HCT116 (cell line): ENCODE data around the gene COL15A1. TPM values are rescaled to one million over a fixed set of nuclear protein-coding genes. Genes with fewer than 3 reads are reported as not detected.

Source experiments
- ATAC-seq: fragments of 200-7000 bp; cut with Tn5 transposase; 2 replicates; pipeline ENCODE4 v1.9.1; 2020; ENCODE audit warnings: mild to moderate bottlenecking, moderate library complexity
- BruUV-seq: library from RNA; stranded (reverse); fragments of 400-500 nt; replicated peaks from 2 replicates; lab custom pipeline; 2021; lab: Mats Ljungman, UMichigan
- CTCF ChIA-PET: fragments of 300-600 bp; sonication (Branson Sonifier 250); formaldehyde crosslinking; loops from one replicate; lab custom pipeline; 2021; ENCODE audit warnings: antibody characterized with exemption; lab: Charles Lee
- POLR2A ChIA-PET: fragments of 300-600, 350-600 bp; sonication (Branson Sonifier 250); formaldehyde crosslinking; loops from one replicate; lab custom pipeline; 2021; ENCODE audit warnings: antibody characterized with exemption; lab: Charles Lee
- RAD21 ChIA-PET, 2 experiments: fragments of 300-600 bp; sonication (Branson Sonifier 250); formaldehyde crosslinking; loops; one replicate each; lab custom pipeline; 2023; ENCODE audit warnings: low total read pairs in 2 of 2; ENCODE audit not compliant: uncharacterized antibody in 2 of 2, unreplicated experiment in 2 of 2, low non-redundant PET in 1 of 2; lab: Charles Lee
- DNase-seq: peaks from one replicate; pipeline ENCODE4 v3.0.0-alpha.2; 2010; ENCODE audit warnings: low read depth, low spot score
- H2AFZ ChIP-seq: fragments of 200-600 bp; shearing (Covaris generic), sonication (generic); 2 replicates; pipeline ENCODE4 v1.6.1; 2017; ENCODE audit warnings: low read depth, mixed run types, mixed read lengths, antibody characterized with exemption, low read length; ENCODE audit not compliant: poor library complexity, severe bottlenecking
- H3K27ac ChIP-seq: 2 replicates; pipeline ENCODE4 v1.5.1; 2012; ENCODE audit warnings: low read depth, low read length
- H3K27me3 ChIP-seq: fragments of 200-600 bp; sonication (generic); 2 replicates; pipeline ENCODE4 v1.6.1; 2016; ENCODE audit warnings: mixed run types, low read length, mixed read lengths; ENCODE audit not compliant: insufficient read depth
- H3K36me3 ChIP-seq, 2 experiments: fragments of 200-500 bp in 1 of 2; fragments of 200-600 bp in 1 of 2; sonication (Bioruptor generic) in 1 of 2; sonication (generic) in 1 of 2; 2 replicates each; pipeline versions ENCODE4 v1.5.1 to v1.6.1; 2014 to 2016; ENCODE audit warnings: low read length in 2 of 2, inconsistent platforms in 1 of 2, mixed read lengths in 1 of 2, mixed run types in 1 of 2; ENCODE audit not compliant: insufficient read depth in 2 of 2, control insufficient read depth in 1 of 2
- H3K4me1 ChIP-seq, 2 experiments: fragments of 200-600 bp in 1 of 2; sonication (generic) in 1 of 2; 2 replicates each; pipeline versions ENCODE4 v1.5.1 to v1.6.1; 2012 to 2017; ENCODE audit warnings: low read length in 2 of 2, inconsistent platforms in 1 of 2, mild to moderate bottlenecking in 1 of 2, mixed read lengths in 1 of 2, mixed run types in 1 of 2, moderate library complexity in 1 of 2; ENCODE audit not compliant: insufficient read depth in 2 of 2, control insufficient read depth in 1 of 2
- H3K4me2 ChIP-seq: fragments of 200-600 bp; sonication (generic); 2 replicates; pipeline ENCODE4 v1.6.1; 2017; ENCODE audit warnings: mixed run types, low read length, mixed read lengths
- H3K4me3 ChIP-seq, 2 experiments: fragments of 200-600 bp in 1 of 2; sonication (generic) in 1 of 2; replicated peaks in 1 of 2; 2 replicates each; pipeline ENCODE4 v1.5.1; 2011 to 2016; ENCODE audit warnings: low read length in 2 of 2, control low read depth in 1 of 2, low read depth in 1 of 2, mild to moderate bottlenecking in 1 of 2, mixed read lengths in 1 of 2, mixed run types in 1 of 2
- H3K79me2 ChIP-seq: fragments of 200-600 bp; sonication (generic); 2 replicates; pipeline ENCODE4 v1.6.1; 2017; ENCODE audit warnings: mild to moderate bottlenecking, mixed run types, low read length, moderate library complexity, mixed read lengths; ENCODE audit not compliant: insufficient read depth
- H3K9ac ChIP-seq: fragments of 200-600 bp; sonication (generic); 2 replicates; pipeline ENCODE4 v1.6.1; 2016; ENCODE audit warnings: low read length, mixed read lengths
- H3K9me2 ChIP-seq: fragments of 200-600 bp; sonication (generic), shearing (Covaris generic); 2 replicates; pipeline ENCODE4 v1.6.1; 2017; ENCODE audit warnings: mixed run types, mild to moderate bottlenecking, moderate library complexity; ENCODE audit not compliant: insufficient read depth
- H3K9me3 ChIP-seq, 2 experiments: fragments of 200-500 bp in 1 of 2; fragments of 200-600 bp in 1 of 2; sonication (Bioruptor generic) in 1 of 2; sonication (generic) in 1 of 2; 2 replicates each; pipeline ENCODE4 v1.6.1; 2014 to 2017; ENCODE audit warnings: low read length in 2 of 2, mixed read lengths in 2 of 2, inconsistent platforms in 1 of 2, low read depth in 1 of 2, mild to moderate bottlenecking in 1 of 2, mixed run types in 1 of 2, moderate library complexity in 1 of 2; ENCODE audit not compliant: control insufficient read depth in 1 of 2, insufficient read depth in 1 of 2
- H4K20me1 ChIP-seq: fragments of 200-600 bp; sonication (generic), shearing (Covaris generic); 2 replicates; pipeline ENCODE4 v1.6.1; 2017; ENCODE audit warnings: mixed run types, mild to moderate bottlenecking, moderate library complexity; ENCODE audit not compliant: insufficient read depth
- CEBPB ChIP-seq: IDR thresholded peaks from 2 replicates; pipeline ENCODE4 v1.6.1; 2012; ENCODE audit warnings: low read depth
- EGR1 ChIP-seq: IDR thresholded peaks from 2 replicates; pipeline ENCODE4 v1.6.1; 2012; ENCODE audit warnings: low read depth
- EZH2phosphoT487 ChIP-seq: fragments of 200-600 bp; IDR thresholded peaks from 2 replicates; pipeline ENCODE4 v1.6.1; 2018; ENCODE audit warnings: antibody characterized with exemption, borderline replicate concordance
- FOSL1 ChIP-seq: IDR thresholded peaks from 2 replicates; pipeline ENCODE4 v1.6.1; 2012; ENCODE audit warnings: low read depth
- JUND ChIP-seq: IDR thresholded peaks from 2 replicates; pipeline ENCODE4 v1.6.1; 2012
- POLR2A ChIP-seq: IDR thresholded peaks from 2 replicates; pipeline ENCODE4 v1.7.0; 2011; ENCODE audit warnings: borderline replicate concordance; ENCODE audit not compliant: insufficient read depth, insufficient read length; ENCODE audit errors: extremely low read depth
- RAD21 ChIP-seq: IDR thresholded peaks from 2 replicates; pipeline ENCODE4 v1.6.1; 2012; ENCODE audit warnings: low read depth, mild to moderate bottlenecking
- SIN3A ChIP-seq: IDR thresholded peaks from 2 replicates; pipeline ENCODE4 v1.6.1; 2012; ENCODE audit warnings: low read depth
- SP1 ChIP-seq: IDR thresholded peaks from 2 replicates; pipeline ENCODE4 v1.6.1; 2012; ENCODE audit warnings: low read depth
- SRF ChIP-seq: IDR thresholded peaks from 2 replicates; pipeline ENCODE4 v1.6.1; 2012; ENCODE audit warnings: low read depth
- TCF7L2 ChIP-seq: IDR thresholded peaks from 2 replicates; pipeline ENCODE4 v1.7.0; 2011; ENCODE audit warnings: borderline replicate concordance, inconsistent platforms; ENCODE audit not compliant: insufficient read depth, insufficient read length; ENCODE audit errors: extremely low read depth
- YY1 ChIP-seq: IDR thresholded peaks from 2 replicates; pipeline ENCODE4 v1.6.1; 2011; ENCODE audit warnings: low read length, low read depth, moderate library complexity, mild to moderate bottlenecking; ENCODE audit not compliant: insufficient replicate concordance; ENCODE audit errors: extremely low read depth
- ZFX ChIP-seq: fragments of 450-650 bp; IDR thresholded peaks from 2 replicates; pipeline ENCODE4 v1.6.1; 2017
- ZNF274 ChIP-seq: fragments of 200-500 bp; sonication (Bioruptor generic); IDR thresholded peaks from 2 replicates; pipeline ENCODE4 v1.6.1; 2014; ENCODE audit warnings: mild to moderate bottlenecking, low read depth, low read length, inconsistent platforms
- intact Hi-C: fragments of 100-400 bp; cut with micrococcal nuclease; formaldehyde crosslinking; loops from 2 replicates; pipeline ENCODE4 v1.10.0; 2022
- total RNA-seq: library from RNA; stranded (reverse); gene quantifications from one replicate; pipeline ENCODE4 v1.2.1, GENCODE V29; 2021; ENCODE audit not compliant: unreplicated experiment
- TF ChIP-seq, protein P1 (sequence below), 3 experiments: fragments of 200-600 bp in 1 of 3; sonication (generic) in 1 of 3; IDR thresholded peaks in 2 of 3; conservative IDR thresholded peaks in 1 of 3; 2 replicates each; pipeline ENCODE4 v1.5.1; 2012 to 2017; ENCODE audit warnings: low read depth in 2 of 3, low read length in 2 of 3, antibody characterized with exemption in 1 of 3, borderline replicate concordance in 1 of 3, control low read depth in 1 of 3, mild to moderate bottlenecking in 1 of 3, mixed read lengths in 1 of 3, mixed run types in 1 of 3, moderate library complexity in 1 of 3; ENCODE audit not compliant: insufficient read depth in 1 of 3
- TF ChIP-seq, protein P2 (sequence below): IDR thresholded peaks from 2 replicates; pipeline ENCODE4 v1.6.1; 2011; ENCODE audit warnings: mild to moderate bottlenecking, low read length, moderate library complexity; ENCODE audit not compliant: insufficient replicate concordance; ENCODE audit errors: extremely low read depth
- TF ChIP-seq, protein P3 (sequence below): IDR thresholded peaks from 2 replicates; pipeline ENCODE4 v1.6.1; 2012
- TF ChIP-seq, protein P4 (sequence below): IDR thresholded peaks from 2 replicates; pipeline ENCODE4 v1.6.1; 2012; ENCODE audit warnings: low read depth
- TF ChIP-seq, protein P5 (sequence below): IDR thresholded peaks from 2 replicates; pipeline ENCODE4 v1.6.1; 2012

The COL15A1 gene
- total RNA-seq, 1 experiment from 2014 or later, result 0.15 TPM

DNA sequence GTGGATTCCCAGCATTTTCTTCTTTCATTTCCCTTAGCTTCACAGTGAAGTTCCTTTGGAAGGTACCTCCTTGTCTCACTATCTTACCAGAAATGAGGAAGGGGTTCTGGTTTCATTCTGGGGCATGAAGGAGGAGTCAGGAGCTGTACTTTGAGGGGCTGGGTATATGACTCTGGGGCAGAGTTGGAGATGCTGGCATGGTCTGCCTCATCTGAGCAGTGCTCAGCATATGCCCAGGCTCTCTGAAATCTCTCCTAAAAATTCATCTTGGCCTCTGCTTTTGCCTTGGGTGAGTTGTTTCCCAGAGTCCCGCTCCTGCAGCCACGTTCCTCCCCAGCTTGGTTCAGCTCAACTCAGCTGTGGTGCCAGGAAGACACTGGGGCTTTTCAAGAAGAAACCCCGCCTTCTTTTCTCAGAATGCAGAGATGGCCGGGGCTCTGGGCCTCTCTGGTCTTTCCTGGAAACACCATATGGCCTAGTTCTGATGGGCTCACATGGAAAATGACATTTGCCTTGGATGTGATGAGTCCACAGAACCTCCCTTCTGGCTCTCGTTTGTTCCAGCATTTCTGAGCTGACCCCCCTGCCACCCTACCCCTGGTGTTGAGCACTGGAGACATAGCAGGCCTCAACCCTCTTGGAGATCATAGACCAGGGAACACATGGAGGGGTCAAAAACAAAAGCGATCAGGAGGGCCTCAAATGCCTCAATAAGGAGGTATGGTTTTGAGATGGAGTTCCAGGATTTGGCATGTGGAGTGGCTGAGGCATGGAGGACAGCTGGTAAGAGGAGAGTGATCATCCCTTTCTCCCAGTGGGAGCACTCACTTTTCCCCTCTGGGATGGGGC is 149.2 kb downstream of the COL15A1 start:
- no TSS peak for BruUV-seq
- POLR2A ChIA-PET, result no interaction called here
- H4K20me1 ChIP-seq, result no peaks in the 10 kb centered on the region

More for the DNA sequence above, 149.2 kb downstream of the COL15A1 start:
- Histone ChIP-seq H3K36me3 (no peaks in the 10 kb centered on the region), H3K4me3 (no peak overlapping the region), H3K27ac (no peak overlapping the region), H3K4me1 (no peaks in the 10 kb centered on the region), H3K9me2 (no peaks in the 10 kb centered on the region), H3K27me3 (peaks cover 9% of the 10 kb centered on the region), H3K4me2 (no peak overlapping the region), H3K9ac (no peak overlapping the region), H3K9me3 (peaks cover 0 to 3% of the 10 kb centered on the region in 2 experiments; a peak in 1 of 4 replicates), H2AFZ (no peak overlapping the region), H3K79me2 (no peaks in the 10 kb centered on the region)
- intact Hi-C loops, result no loop called here
- RAD21 ChIA-PET, result no interaction called here
- no peak for TF ChIP-seq JUND
- TF ChIP-seq, protein P1, sequence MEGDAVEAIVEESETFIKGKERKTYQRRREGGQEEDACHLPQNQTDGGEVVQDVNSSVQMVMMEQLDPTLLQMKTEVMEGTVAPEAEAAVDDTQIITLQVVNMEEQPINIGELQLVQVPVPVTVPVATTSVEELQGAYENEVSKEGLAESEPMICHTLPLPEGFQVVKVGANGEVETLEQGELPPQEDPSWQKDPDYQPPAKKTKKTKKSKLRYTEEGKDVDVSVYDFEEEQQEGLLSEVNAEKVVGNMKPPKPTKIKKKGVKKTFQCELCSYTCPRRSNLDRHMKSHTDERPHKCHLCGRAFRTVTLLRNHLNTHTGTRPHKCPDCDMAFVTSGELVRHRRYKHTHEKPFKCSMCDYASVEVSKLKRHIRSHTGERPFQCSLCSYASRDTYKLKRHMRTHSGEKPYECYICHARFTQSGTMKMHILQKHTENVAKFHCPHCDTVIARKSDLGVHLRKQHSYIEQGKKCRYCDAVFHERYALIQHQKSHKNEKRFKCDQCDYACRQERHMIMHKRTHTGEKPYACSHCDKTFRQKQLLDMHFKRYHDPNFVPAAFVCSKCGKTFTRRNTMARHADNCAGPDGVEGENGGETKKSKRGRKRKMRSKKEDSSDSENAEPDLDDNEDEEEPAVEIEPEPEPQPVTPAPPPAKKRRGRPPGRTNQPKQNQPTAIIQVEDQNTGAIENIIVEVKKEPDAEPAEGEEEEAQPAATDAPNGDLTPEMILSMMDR (IDR thresholded peaks at IDR 0.05 in 2 of 3, conservative IDR thresholded peaks at IDR 0.05 in 1 of 3; ENCODE audit: borderline replicate concordance in 1 of 3, insufficient read depth in 1 of 3, low read depth in 2 of 3, low read length in 2 of 3), result no peak
- TF ChIP-seq RAD21, result no peak
- TF ChIP-seq ZFX, result no peak
- TF ChIP-seq YY1, result no peak
- no peak for TF ChIP-seq SIN3A
- TF ChIP-seq, protein P2, sequence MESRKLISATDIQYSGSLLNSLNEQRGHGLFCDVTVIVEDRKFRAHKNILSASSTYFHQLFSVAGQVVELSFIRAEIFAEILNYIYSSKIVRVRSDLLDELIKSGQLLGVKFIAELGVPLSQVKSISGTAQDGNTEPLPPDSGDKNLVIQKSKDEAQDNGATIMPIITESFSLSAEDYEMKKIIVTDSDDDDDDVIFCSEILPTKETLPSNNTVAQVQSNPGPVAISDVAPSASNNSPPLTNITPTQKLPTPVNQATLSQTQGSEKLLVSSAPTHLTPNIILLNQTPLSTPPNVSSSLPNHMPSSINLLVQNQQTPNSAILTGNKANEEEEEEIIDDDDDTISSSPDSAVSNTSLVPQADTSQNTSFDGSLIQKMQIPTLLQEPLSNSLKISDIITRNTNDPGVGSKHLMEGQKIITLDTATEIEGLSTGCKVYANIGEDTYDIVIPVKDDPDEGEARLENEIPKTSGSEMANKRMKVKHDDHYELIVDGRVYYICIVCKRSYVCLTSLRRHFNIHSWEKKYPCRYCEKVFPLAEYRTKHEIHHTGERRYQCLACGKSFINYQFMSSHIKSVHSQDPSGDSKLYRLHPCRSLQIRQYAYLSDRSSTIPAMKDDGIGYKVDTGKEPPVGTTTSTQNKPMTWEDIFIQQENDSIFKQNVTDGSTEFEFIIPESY, result no peak
- TF ChIP-seq, protein P3, sequence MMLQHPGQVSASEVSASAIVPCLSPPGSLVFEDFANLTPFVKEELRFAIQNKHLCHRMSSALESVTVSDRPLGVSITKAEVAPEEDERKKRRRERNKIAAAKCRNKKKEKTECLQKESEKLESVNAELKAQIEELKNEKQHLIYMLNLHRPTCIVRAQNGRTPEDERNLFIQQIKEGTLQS, result no peak
- TF ChIP-seq FOSL1, result no peak
- no peak for TF ChIP-seq ZNF274
- no peak for TF ChIP-seq SP1
- TF ChIP-seq TCF7L2, result no peak
- TF ChIP-seq, protein P4, sequence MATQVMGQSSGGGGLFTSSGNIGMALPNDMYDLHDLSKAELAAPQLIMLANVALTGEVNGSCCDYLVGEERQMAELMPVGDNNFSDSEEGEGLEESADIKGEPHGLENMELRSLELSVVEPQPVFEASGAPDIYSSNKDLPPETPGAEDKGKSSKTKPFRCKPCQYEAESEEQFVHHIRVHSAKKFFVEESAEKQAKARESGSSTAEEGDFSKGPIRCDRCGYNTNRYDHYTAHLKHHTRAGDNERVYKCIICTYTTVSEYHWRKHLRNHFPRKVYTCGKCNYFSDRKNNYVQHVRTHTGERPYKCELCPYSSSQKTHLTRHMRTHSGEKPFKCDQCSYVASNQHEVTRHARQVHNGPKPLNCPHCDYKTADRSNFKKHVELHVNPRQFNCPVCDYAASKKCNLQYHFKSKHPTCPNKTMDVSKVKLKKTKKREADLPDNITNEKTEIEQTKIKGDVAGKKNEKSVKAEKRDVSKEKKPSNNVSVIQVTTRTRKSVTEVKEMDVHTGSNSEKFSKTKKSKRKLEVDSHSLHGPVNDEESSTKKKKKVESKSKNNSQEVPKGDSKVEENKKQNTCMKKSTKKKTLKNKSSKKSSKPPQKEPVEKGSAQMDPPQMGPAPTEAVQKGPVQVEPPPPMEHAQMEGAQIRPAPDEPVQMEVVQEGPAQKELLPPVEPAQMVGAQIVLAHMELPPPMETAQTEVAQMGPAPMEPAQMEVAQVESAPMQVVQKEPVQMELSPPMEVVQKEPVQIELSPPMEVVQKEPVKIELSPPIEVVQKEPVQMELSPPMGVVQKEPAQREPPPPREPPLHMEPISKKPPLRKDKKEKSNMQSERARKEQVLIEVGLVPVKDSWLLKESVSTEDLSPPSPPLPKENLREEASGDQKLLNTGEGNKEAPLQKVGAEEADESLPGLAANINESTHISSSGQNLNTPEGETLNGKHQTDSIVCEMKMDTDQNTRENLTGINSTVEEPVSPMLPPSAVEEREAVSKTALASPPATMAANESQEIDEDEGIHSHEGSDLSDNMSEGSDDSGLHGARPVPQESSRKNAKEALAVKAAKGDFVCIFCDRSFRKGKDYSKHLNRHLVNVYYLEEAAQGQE, result no peak
- TF ChIP-seq SRF, result no peak
- no peak for TF ChIP-seq CEBPB
- no peak for TF ChIP-seq EZH2phosphoT487
- no peak for TF ChIP-seq EGR1
- no peak for TF ChIP-seq POLR2A
- TF ChIP-seq, protein P5, sequence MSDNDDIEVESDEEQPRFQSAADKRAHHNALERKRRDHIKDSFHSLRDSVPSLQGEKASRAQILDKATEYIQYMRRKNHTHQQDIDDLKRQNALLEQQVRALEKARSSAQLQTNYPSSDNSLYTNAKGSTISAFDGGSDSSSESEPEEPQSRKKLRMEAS, result no peak
- ATAC-seq (no peak), DNase-seq (no peak)
- CTCF ChIA-PET, result no interaction called here
